Fibroblast of lung (primary cell): ENCODE measurements around the gene CD68. TPM values are rescaled to one million over a fixed set of nuclear protein-coding genes. Genes with fewer than 3 reads are reported as not detected.
A peak's percentile ranks its signal among the peaks of the same experiment; 100 is the strongest.

Source experiments
- DNase-seq, 2 donors: peaks; one replicate each; pipeline versions ENCODE4 v3.0.0 to v3.0.0-alpha.2; 2010; ENCODE audit warnings: low read depth in 2 of 2
- H2AFZ ChIP-seq: 2 replicates; pipeline ENCODE4 v1.5.1; 2012; ENCODE audit warnings: low read length, control low read depth, inconsistent platforms
- H3K27ac ChIP-seq: 2 replicates; pipeline ENCODE4 v1.5.1; 2011; ENCODE audit warnings: low read length, control low read depth; ENCODE audit not compliant: insufficient read depth
- H3K27me3 ChIP-seq: 2 replicates; pipeline ENCODE4 v1.5.1; 2011; ENCODE audit warnings: mild to moderate bottlenecking, low read length; ENCODE audit not compliant: control insufficient read depth, insufficient read depth
- H3K36me3 ChIP-seq: 2 replicates; pipeline ENCODE4 v1.5.1; 2011; ENCODE audit warnings: low read length; ENCODE audit not compliant: control insufficient read depth, insufficient read depth
- H3K4me1 ChIP-seq: 2 replicates; pipeline ENCODE4 v1.5.1; 2011; ENCODE audit warnings: low read length; ENCODE audit not compliant: control insufficient read depth, insufficient read depth; ENCODE audit errors: extremely low read depth
- H3K4me2 ChIP-seq: 2 replicates; pipeline ENCODE4 v1.5.1; 2011; ENCODE audit warnings: low read length, control low read depth; ENCODE audit not compliant: insufficient read depth; ENCODE audit errors: extremely low read depth
- H3K4me3 ChIP-seq, 4 experiments: fragments of 200-600 bp in 1 of 4; sonication (generic) in 1 of 4; replicated peaks in 1 of 4; 2 replicates each; pipeline ENCODE4 v1.5.1; 2011 to 2016; ENCODE audit warnings: low read length in 4 of 4, low read depth in 3 of 4, mild to moderate bottlenecking in 3 of 4, control low read depth in 2 of 4, inconsistent platforms in 1 of 4, mixed read lengths in 1 of 4; ENCODE audit not compliant: insufficient read depth in 1 of 4; ENCODE audit errors: control extremely low read depth in 1 of 4
- H3K79me2 ChIP-seq: 2 replicates; pipeline ENCODE4 v1.5.1; 2012; ENCODE audit warnings: mild to moderate bottlenecking, low read length, inconsistent platforms; ENCODE audit not compliant: control insufficient read depth, insufficient read depth
- H3K9ac ChIP-seq: 2 replicates; pipeline ENCODE4 v1.5.1; 2011; ENCODE audit warnings: mild to moderate bottlenecking, low read length, control low read depth; ENCODE audit not compliant: insufficient read depth
- H3K9me3 ChIP-seq: 2 replicates; pipeline ENCODE4 v1.5.1; 2012; ENCODE audit warnings: low read depth, low read length; ENCODE audit not compliant: control insufficient read depth, insufficient read depth
- H4K20me1 ChIP-seq: 2 replicates; pipeline ENCODE4 v1.5.1; 2011; ENCODE audit warnings: low read length; ENCODE audit not compliant: control insufficient read depth, insufficient read depth; ENCODE audit errors: extremely low read depth
- EZH2 ChIP-seq: IDR thresholded peaks from 2 replicates; pipeline ENCODE4 v1.5.1; 2012; ENCODE audit warnings: low read length, control low read depth, mild to moderate bottlenecking; ENCODE audit errors: missing control alignments
- polyA minus RNA-seq: library from RNA; depleted of rRNA, polyadenylated mRNA; stranded (reverse); fragments of >200 nt; gene quantifications from 2 replicates; pipeline ENCODE4 v1.2.3, GENCODE V29; 2011; ENCODE audit warnings: low replicate concordance
- polyA plus RNA-seq, 2 donors: library from polyadenylated mRNA; depleted of rRNA in 1 of 2; stranded (reverse) in 1 of 2; unstranded in 1 of 2; fragments of >200 nt; gene quantifications; 2 replicates each; pipeline ENCODE4 v1.2.1, GENCODE V29; 2011 to 2012; ENCODE audit warnings: missing spikeins in 1 of 2
- total RNA-seq: library from RNA; depleted of rRNA; stranded (reverse); fragments of >200 nt; gene quantifications from 2 replicates; pipeline ENCODE4 v1.2.1, GENCODE V29; 2014
- TF ChIP-seq, protein P1 (sequence below), 2 donors: IDR thresholded peaks in 1 of 2; conservative IDR thresholded peaks in 1 of 2; 1 replicate in 1 of 2; 2 replicates in 1 of 2; pipeline ENCODE4 v1.5.1; 2011 to 2012; ENCODE audit warnings: low read length in 2 of 2, control low read depth in 1 of 2, inconsistent platforms in 1 of 2, low read depth in 1 of 2, mild to moderate bottlenecking in 1 of 2

CD68 gene, protein sequence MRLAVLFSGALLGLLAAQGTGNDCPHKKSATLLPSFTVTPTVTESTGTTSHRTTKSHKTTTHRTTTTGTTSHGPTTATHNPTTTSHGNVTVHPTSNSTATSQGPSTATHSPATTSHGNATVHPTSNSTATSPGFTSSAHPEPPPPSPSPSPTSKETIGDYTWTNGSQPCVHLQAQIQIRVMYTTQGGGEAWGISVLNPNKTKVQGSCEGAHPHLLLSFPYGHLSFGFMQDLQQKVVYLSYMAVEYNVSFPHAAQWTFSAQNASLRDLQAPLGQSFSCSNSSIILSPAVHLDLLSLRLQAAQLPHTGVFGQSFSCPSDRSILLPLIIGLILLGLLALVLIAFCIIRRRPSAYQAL
- 16.2 and 29.4 TPM in 2 replicates for total RNA-seq
- polyA plus RNA-seq = 90.4 and 250 TPM in 2 replicates
- polyA plus RNA-seq (2012) = 82.0 and 162 TPM in 2 replicates
- polyA minus RNA-seq = 178 and 296 TPM in 2 replicates

DNA sequence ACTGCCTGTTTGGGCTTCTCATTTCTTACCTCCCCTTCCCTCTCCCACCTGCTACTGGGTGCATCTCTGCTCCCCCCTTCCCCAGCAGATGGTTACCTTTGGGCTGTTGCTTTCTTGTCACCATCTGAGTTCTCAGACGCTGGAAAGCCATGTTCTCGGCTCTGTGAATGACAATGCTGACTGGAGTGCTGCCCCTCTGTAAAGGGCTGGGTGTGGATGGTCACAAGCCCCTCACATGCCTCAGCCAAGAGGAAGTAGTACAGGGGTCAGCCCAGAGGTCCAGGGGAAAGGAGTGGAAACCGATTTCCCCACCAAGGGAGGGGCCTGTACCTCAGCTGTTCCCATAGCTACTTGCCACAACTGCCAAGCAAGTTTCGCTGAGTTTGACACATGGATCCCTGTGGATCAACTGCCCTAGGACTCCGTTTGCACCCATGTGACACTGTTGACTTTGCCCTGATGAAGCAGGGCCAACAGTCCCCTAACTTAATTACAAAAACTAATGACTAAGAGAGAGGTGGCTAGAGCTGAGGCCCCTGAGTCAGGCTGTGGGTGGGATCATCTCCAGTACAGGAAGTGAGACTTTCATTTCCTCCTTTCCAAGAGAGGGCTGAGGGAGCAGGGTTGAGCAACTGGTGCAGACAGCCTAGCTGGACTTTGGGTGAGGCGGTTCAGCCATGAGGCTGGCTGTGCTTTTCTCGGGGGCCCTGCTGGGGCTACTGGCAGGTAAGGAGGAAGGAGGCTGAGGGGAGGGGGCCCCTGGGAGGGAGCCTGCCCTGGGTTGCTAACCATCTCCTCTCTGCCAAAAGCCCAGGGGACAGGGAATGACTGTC lies at the start of gene CD68:
TSS of gene CD68 (plus strand) at position 638 of the 833 bp plus-strand sequence. CDS start at position 678, 40 bp downstream.
- Histone ChIP-seq H3K27ac (peak within 1 kb of the TSS; percentile 84), H3K4me3 (peak within 1 kb of the TSS in 2 of 4 experiments; percentile 9 to 46), H4K20me1 (peaks cover 13% of the 10 kb centered on the region), H3K79me2 (peaks cover 63% of the 10 kb centered on the region), H3K4me1 (peaks cover 47% of the 10 kb centered on the region), H2AFZ (no peak within 1 kb of the TSS), H3K27me3 (no peaks in the 10 kb centered on the region), H3K36me3 (peaks cover 45% of the 10 kb centered on the region), H3K4me2 (peak within 1 kb of the TSS; percentile 28), H3K9me3 (no peaks in the 10 kb centered on the region), H3K9ac (peak within 1 kb of the TSS; percentile 33)
- TF ChIP-seq, protein P1, sequence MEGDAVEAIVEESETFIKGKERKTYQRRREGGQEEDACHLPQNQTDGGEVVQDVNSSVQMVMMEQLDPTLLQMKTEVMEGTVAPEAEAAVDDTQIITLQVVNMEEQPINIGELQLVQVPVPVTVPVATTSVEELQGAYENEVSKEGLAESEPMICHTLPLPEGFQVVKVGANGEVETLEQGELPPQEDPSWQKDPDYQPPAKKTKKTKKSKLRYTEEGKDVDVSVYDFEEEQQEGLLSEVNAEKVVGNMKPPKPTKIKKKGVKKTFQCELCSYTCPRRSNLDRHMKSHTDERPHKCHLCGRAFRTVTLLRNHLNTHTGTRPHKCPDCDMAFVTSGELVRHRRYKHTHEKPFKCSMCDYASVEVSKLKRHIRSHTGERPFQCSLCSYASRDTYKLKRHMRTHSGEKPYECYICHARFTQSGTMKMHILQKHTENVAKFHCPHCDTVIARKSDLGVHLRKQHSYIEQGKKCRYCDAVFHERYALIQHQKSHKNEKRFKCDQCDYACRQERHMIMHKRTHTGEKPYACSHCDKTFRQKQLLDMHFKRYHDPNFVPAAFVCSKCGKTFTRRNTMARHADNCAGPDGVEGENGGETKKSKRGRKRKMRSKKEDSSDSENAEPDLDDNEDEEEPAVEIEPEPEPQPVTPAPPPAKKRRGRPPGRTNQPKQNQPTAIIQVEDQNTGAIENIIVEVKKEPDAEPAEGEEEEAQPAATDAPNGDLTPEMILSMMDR (conservative IDR thresholded peaks at IDR 0.05 in 1 of 2, IDR thresholded peaks at IDR 0.05 in 1 of 2; ENCODE audit: low read depth in 1 of 2, low read length in 2 of 2) = no peak
- TF ChIP-seq EZH2 = no peak
- peak; percentile 85 to 92 for DNase-seq

DNA sequence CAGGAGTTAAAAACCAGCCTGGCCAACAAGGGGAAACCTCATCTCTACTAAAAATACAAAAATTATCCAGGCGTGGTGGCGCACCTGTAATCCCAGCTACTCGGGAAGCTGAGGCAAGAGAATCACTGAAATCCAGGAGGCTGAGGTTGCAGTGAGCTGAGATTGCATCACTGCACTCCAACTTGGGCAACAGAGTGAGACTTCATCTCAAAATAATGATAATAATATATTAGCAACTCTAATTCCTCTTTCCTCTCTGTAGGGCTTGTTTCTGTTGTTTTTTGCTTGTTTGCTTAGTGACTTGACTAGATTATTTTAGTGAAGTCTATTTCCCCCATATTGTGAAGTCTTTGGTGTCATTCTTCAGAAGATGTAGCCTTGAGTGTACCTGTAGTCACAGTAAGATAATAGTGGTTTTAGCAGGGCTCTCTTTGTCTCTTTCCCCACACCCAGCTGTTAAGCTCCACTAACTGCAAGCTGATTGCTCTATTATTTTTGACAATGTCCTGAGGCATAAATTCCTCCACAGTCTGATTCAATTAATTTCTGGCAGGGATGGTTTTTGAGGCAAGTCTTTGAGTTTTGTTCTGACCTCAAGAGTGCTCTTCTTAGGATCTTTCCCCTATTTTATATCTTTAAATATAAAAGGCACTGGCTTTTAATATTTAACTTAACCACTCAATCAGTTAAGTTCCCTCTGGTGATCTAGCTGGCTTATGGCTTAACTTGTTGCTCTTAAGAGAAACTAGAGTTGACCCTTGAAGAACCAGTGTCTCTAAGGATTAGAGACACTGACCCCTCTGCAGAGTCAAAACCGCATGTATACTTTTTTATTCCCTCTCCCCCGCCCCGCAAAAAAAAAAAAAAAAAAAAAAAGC lies 49.2 kb upstream of the CD68 start:
- Histone ChIP-seq H3K4me2 (no peak overlapping the region), H4K20me1 (no peaks in the 10 kb centered on the region), H2AFZ (no peak overlapping the region), H3K36me3 (no peaks in the 10 kb centered on the region), H3K4me1 (no peaks in the 10 kb centered on the region), H3K27ac (no peak overlapping the region), H3K4me3 (no peak overlapping the region), H3K9ac (no peak overlapping the region), H3K79me2 (no peaks in the 10 kb centered on the region), H3K27me3 (no peaks in the 10 kb centered on the region), H3K9me3 (no peaks in the 10 kb centered on the region)
- no peak for DNase-seq
- TF ChIP-seq EZH2 = no peak
- TF ChIP-seq, protein P1 (conservative IDR thresholded peaks at IDR 0.05 in 1 of 2, IDR thresholded peaks at IDR 0.05 in 1 of 2; ENCODE audit: low read depth in 1 of 2, low read length in 2 of 2) = no peak
